ENCODE measurements around the gene CDK13.

The CDK13 gene

GRCh38 chr7:39934132-39934531, 15.9 kb upstream of the CDK13 start:
- H3K4me3 ChIP-seq (ENCODE audit: low read length) = no peak overlapping the region
- no peak for TF ChIP-seq CTCF (conservative IDR thresholded peaks at IDR 0.05; ENCODE audit: low read depth, low read length)
- no peak for DNase-seq (ENCODE audit: low read depth)

- TF ChIP-seq CTCF (conservative IDR thresholded peaks at IDR 0.05; ENCODE audit: low read depth, low read length) = no peak
- H3K4me3 ChIP-seq (ENCODE audit: low read length) = no peak overlapping the region
- no peak for DNase-seq (ENCODE audit: low read depth)
Measured at GRCh38 chr7:39936761-39937160, 13.3 kb upstream of the CDK13 start.

GRCh38 chr7:39937366-39938153, 12.5 kb upstream of the CDK13 start:
- TF ChIP-seq CTCF (conservative IDR thresholded peaks at IDR 0.05; ENCODE audit: low read depth, low read length) = no peak
- no peak overlapping the region for H3K4me3 ChIP-seq (ENCODE audit: low read length)
- no peak for DNase-seq (ENCODE audit: low read depth)

GRCh38 chr7:39942883-39943282, 7.2 kb upstream of the CDK13 start:
- no peak for TF ChIP-seq CTCF (conservative IDR thresholded peaks at IDR 0.05; ENCODE audit: low read depth, low read length)
- no peak for DNase-seq (ENCODE audit: low read depth)
- H3K4me3 ChIP-seq (ENCODE audit: low read length) = no peak overlapping the region

DNA sequence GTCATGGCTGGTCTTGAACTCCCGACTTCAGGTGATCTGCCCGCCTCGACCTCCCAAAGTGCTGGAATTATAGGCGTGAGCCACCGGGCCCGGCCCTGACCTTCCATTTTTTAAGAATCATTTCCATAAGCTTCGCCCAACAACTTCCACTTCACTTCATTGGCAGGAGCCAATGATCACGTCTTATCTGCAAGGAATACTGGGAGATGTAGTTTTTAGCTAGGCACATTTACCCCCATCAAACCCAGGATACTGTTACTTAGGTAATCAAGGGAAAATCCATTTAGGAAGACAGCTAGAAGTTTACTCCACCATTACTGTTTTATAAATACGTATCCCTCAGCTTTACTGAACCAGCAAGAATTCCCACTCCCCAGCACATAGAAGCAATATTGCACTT, 3.4 kb upstream of the CDK13 start:
- DNase-seq (ENCODE audit: low read depth) = no peak
- no peak for TF ChIP-seq CTCF (conservative IDR thresholded peaks at IDR 0.05; ENCODE audit: low read depth, low read length)
- no peak overlapping the region for H3K4me3 ChIP-seq (ENCODE audit: low read length)

- peak overlapping the region; percentile 90 for H3K4me3 ChIP-seq (ENCODE audit: low read length)
- TF ChIP-seq CTCF (conservative IDR thresholded peaks at IDR 0.05; ENCODE audit: low read depth, low read length) = no peak
- DNase-seq (ENCODE audit: low read depth) = no peak
Measured at GRCh38 chr7:39948375-39948955, 1.6 kb upstream of the CDK13 start.

All from retinal pigment epithelial cell (primary cell).